ENCODE data around the gene TMEM200C.

Gene TMEM200C

GRCh38 chr18:5939801-5940667 lies 44.7 kb upstream of the TMEM200C start:
- TF ChIP-seq ZC3H10 (CRISPR knock-in tag; IDR thresholded peaks at IDR 0.05): no peak
- no peak for TF ChIP-seq ZNF565 (CRISPR knock-in tag; conservative IDR thresholded peaks at IDR 0.05; ENCODE audit: low read depth)
- no peak for TF ChIP-seq TOX (CRISPR knock-in tag; IDR thresholded peaks at IDR 0.05; ENCODE audit: borderline replicate concordance)
- TF ChIP-seq OSR1 (CRISPR knock-in tag; IDR thresholded peaks at IDR 0.05): no peak
- no peak for TF ChIP-seq CSDC2 (CRISPR knock-in tag; IDR thresholded peaks at IDR 0.05)
- TF ChIP-seq BACH2 (CRISPR knock-in tag; IDR thresholded peaks at IDR 0.05; ENCODE audit: borderline replicate concordance): no peak
- TF ChIP-seq CREB5 (CRISPR knock-in tag; IDR thresholded peaks at IDR 0.05; ENCODE audit: low read depth): no peak
- ATAC-seq: no peak

- TF ChIP-seq CSDC2 (CRISPR knock-in tag; IDR thresholded peaks at IDR 0.05): no peak
- no peak for TF ChIP-seq PATZ1 (CRISPR knock-in tag; IDR thresholded peaks at IDR 0.05; ENCODE audit: borderline replicate concordance)
- no peak for TF ChIP-seq ESRRG (CRISPR knock-in tag; IDR thresholded peaks at IDR 0.05)
- TF ChIP-seq TSHZ2 (CRISPR knock-in tag; IDR thresholded peaks at IDR 0.05): no peak
- no peak for TF ChIP-seq ZNF8 (CRISPR knock-in tag; IDR thresholded peaks at IDR 0.05)
- no peak for TF ChIP-seq SNAI2 (CRISPR knock-in tag; IDR thresholded peaks at IDR 0.05)
- TF ChIP-seq ISL1 (CRISPR knock-in tag; IDR thresholded peaks at IDR 0.05): no peak
- no peak for TF ChIP-seq ZC3H10 (CRISPR knock-in tag; IDR thresholded peaks at IDR 0.05)
- TF ChIP-seq ZNF70 (CRISPR knock-in tag; IDR thresholded peaks at IDR 0.05): no peak
- no peak for TF ChIP-seq GLIS3 (CRISPR knock-in tag; IDR thresholded peaks at IDR 0.05)
- no peak for TF ChIP-seq ARNTL (CRISPR knock-in tag; IDR thresholded peaks at IDR 0.05; ENCODE audit: borderline replicate concordance, low read depth)
- no peak for TF ChIP-seq TCF4 (CRISPR knock-in tag; IDR thresholded peaks at IDR 0.05; ENCODE audit: borderline replicate concordance)
- no peak for TF ChIP-seq CREB5 (CRISPR knock-in tag; IDR thresholded peaks at IDR 0.05; ENCODE audit: low read depth)
- TF ChIP-seq PPARA (CRISPR knock-in tag; IDR thresholded peaks at IDR 0.05; ENCODE audit: borderline replicate concordance): no peak
- ATAC-seq: no peak
These were observed 42.5 kb upstream of the TMEM200C start for GRCh38 chr18:5937795-5938194.

GRCh38 chr18:5937121-5937520 lies 41.8 kb upstream of the TMEM200C start:
- ATAC-seq: no peak
- TF ChIP-seq ZNF8 (CRISPR knock-in tag; IDR thresholded peaks at IDR 0.05) (no peak), ZFP30 (CRISPR knock-in tag; IDR thresholded peaks at IDR 0.05) (no peak), TCF4 (CRISPR knock-in tag; IDR thresholded peaks at IDR 0.05; ENCODE audit: borderline replicate concordance) (no peak), TOX (CRISPR knock-in tag; IDR thresholded peaks at IDR 0.05; ENCODE audit: borderline replicate concordance) (no peak), ZC3H10 (CRISPR knock-in tag; IDR thresholded peaks at IDR 0.05) (no peak), TSHZ2 (CRISPR knock-in tag; IDR thresholded peaks at IDR 0.05) (no peak), PATZ1 (CRISPR knock-in tag; IDR thresholded peaks at IDR 0.05; ENCODE audit: borderline replicate concordance) (no peak), BACH2 (CRISPR knock-in tag; IDR thresholded peaks at IDR 0.05; ENCODE audit: borderline replicate concordance) (no peak), CSRNP3 (CRISPR knock-in tag; IDR thresholded peaks at IDR 0.05) (no peak), ISL1 (CRISPR knock-in tag; IDR thresholded peaks at IDR 0.05) (no peak), RARB (CRISPR knock-in tag; IDR thresholded peaks at IDR 0.05) (no peak), GLIS3 (CRISPR knock-in tag; IDR thresholded peaks at IDR 0.05) (no peak), ZNF70 (CRISPR knock-in tag; IDR thresholded peaks at IDR 0.05) (no peak)
